NCI-H1436 (cell line): ENCODE data around the gene CALML6.

Source experiments
- DNase-seq: peaks from one replicate; lab custom pipeline; 2025; lab: John Stamatoyannopoulos, UW

CALML6 gene

GRCh38 chr1:1892079-1892762 is 22.8 kb upstream of the CALML6 start:
- no peak for DNase-seq

- no peak for DNase-seq
Observed at GRCh38 chr1:1892763-1893120, 22.3 kb upstream of the CALML6 start.

- DNase-seq, result no peak
Observed at GRCh38 chr1:1893291-1893985, 21.6 kb upstream of the CALML6 start.

GRCh38 chr1:1893997-1894353 is 21.1 kb upstream of the CALML6 start:
- DNase-seq, result no peak

GRCh38 chr1:1894354-1895059 is 20.6 kb upstream of the CALML6 start:
- no peak for DNase-seq

- no peak for DNase-seq
Observed at GRCh38 chr1:1895060-1895418, 20.0 kb upstream of the CALML6 start.

- no peak for DNase-seq
Observed at GRCh38 chr1:1895456-1896336, 19.4 kb upstream of the CALML6 start.

- no peak for DNase-seq
Observed at GRCh38 chr1:1898246-1898933, 16.7 kb upstream of the CALML6 start.

- DNase-seq, result peak; percentile 46
Observed at GRCh38 chr1:1899266-1899966, 15.6 kb upstream of the CALML6 start.

GRCh38 chr1:1899967-1900327 is 15.1 kb upstream of the CALML6 start:
- DNase-seq, result no peak

- DNase-seq, result no peak
Observed at GRCh38 chr1:1900883-1901640, 14.0 kb upstream of the CALML6 start.

GRCh38 chr1:1901641-1902294 is 13.3 kb upstream of the CALML6 start:
- DNase-seq, result no peak

- no peak for DNase-seq
Observed at GRCh38 chr1:1903224-1903623, 11.8 kb upstream of the CALML6 start.

GRCh38 chr1:1906185-1907097 is 8.6 kb upstream of the CALML6 start:
- no peak for DNase-seq

GRCh38 chr1:1907098-1907736 is 7.8 kb upstream of the CALML6 start:
- DNase-seq, result peak; percentile 85

GRCh38 chr1:1908506-1908791 is 6.6 kb upstream of the CALML6 start:
- DNase-seq, result no peak

GRCh38 chr1:1910033-1910465 is 5.0 kb upstream of the CALML6 start:
- DNase-seq, result no peak

- DNase-seq, result no peak
Observed at GRCh38 chr1:1910651-1911331, 4.3 kb upstream of the CALML6 start.
